ENCODE data around the gene TLE7.

Gene TLE7

GRCh38 chr16:71426069-71426879 lies 15.6 kb downstream of the TLE7 start:
- Histone ChIP-seq H3K27me3 (ENCODE audit: control insufficient read depth, insufficient read depth, low read length) (peaks cover 16% of the 10 kb centered on the region), H3K9ac (ENCODE audit: low read length) (no peak overlapping the region), H3K4me1 (ENCODE audit: control insufficient read depth, insufficient read depth, low read length) (no peaks in the 10 kb centered on the region), H3K9me3 (ENCODE audit: control insufficient read depth, low read length) (no peaks in the 10 kb centered on the region), H3K36me3 (ENCODE audit: control insufficient read depth, insufficient read depth, low read length) (no peaks in the 10 kb centered on the region), H3K4me3 (ENCODE audit: low read length) (no peak overlapping the region)

- Histone ChIP-seq H3K36me3 (ENCODE audit: control insufficient read depth, insufficient read depth, low read length) (no peaks in the 10 kb centered on the region), H3K4me1 (ENCODE audit: control insufficient read depth, insufficient read depth, low read length) (no peaks in the 10 kb centered on the region), H3K4me3 (ENCODE audit: low read length) (no peak overlapping the region), H3K9ac (ENCODE audit: low read length) (no peak overlapping the region), H3K27me3 (ENCODE audit: control insufficient read depth, insufficient read depth, low read length) (peaks cover 16% of the 10 kb centered on the region), H3K9me3 (ENCODE audit: control insufficient read depth, low read length) (no peaks in the 10 kb centered on the region)
Measured at GRCh38 chr16:71425746-71426068, 16.1 kb downstream of the TLE7 start.

GRCh38 chr16:71424626-71425025 lies 17.2 kb downstream of the TLE7 start:
- H3K4me1 ChIP-seq (ENCODE audit: control insufficient read depth, insufficient read depth, low read length) = no peaks in the 10 kb centered on the region
- H3K27me3 ChIP-seq (ENCODE audit: control insufficient read depth, insufficient read depth, low read length) = peaks cover 16% of the 10 kb centered on the region
- no peaks in the 10 kb centered on the region for H3K36me3 ChIP-seq (ENCODE audit: control insufficient read depth, insufficient read depth, low read length)
- H3K9me3 ChIP-seq (ENCODE audit: control insufficient read depth, low read length) = no peaks in the 10 kb centered on the region
- H3K4me3 ChIP-seq (ENCODE audit: low read length) = no peak overlapping the region
- H3K9ac ChIP-seq (ENCODE audit: low read length) = no peak overlapping the region

- Histone ChIP-seq H3K9me3 (ENCODE audit: control insufficient read depth, low read length) (no peaks in the 10 kb centered on the region), H3K9ac (ENCODE audit: low read length) (no peak overlapping the region), H3K4me3 (ENCODE audit: low read length) (no peak overlapping the region), H3K4me1 (ENCODE audit: control insufficient read depth, insufficient read depth, low read length) (no peaks in the 10 kb centered on the region), H3K36me3 (ENCODE audit: control insufficient read depth, insufficient read depth, low read length) (no peaks in the 10 kb centered on the region), H3K27me3 (ENCODE audit: control insufficient read depth, insufficient read depth, low read length) (peaks cover 16% of the 10 kb centered on the region)
Measured at GRCh38 chr16:71423865-71424264, 18.0 kb downstream of the TLE7 start.

GRCh38 chr16:71423016-71423415 lies 18.8 kb downstream of the TLE7 start:
- Histone ChIP-seq H3K4me3 (ENCODE audit: low read length) (no peak overlapping the region), H3K27me3 (ENCODE audit: control insufficient read depth, insufficient read depth, low read length) (peaks cover 16% of the 10 kb centered on the region), H3K4me1 (ENCODE audit: control insufficient read depth, insufficient read depth, low read length) (no peaks in the 10 kb centered on the region), H3K36me3 (ENCODE audit: control insufficient read depth, insufficient read depth, low read length) (no peaks in the 10 kb centered on the region), H3K9ac (ENCODE audit: low read length) (no peak overlapping the region), H3K9me3 (ENCODE audit: control insufficient read depth, low read length) (no peaks in the 10 kb centered on the region)

GRCh38 chr16:71421911-71422310 lies 19.9 kb downstream of the TLE7 start:
- H3K36me3 ChIP-seq (ENCODE audit: control insufficient read depth, insufficient read depth, low read length) = no peaks in the 10 kb centered on the region
- no peaks in the 10 kb centered on the region for H3K4me1 ChIP-seq (ENCODE audit: control insufficient read depth, insufficient read depth, low read length)

GRCh38 chr16:71414038-71414437 lies 27.8 kb downstream of the TLE7 start:
- peaks cover 12% of the 10 kb centered on the region for H3K27me3 ChIP-seq (ENCODE audit: control insufficient read depth, insufficient read depth, low read length)
- no peaks in the 10 kb centered on the region for H3K36me3 ChIP-seq (ENCODE audit: control insufficient read depth, insufficient read depth, low read length)
- no peak overlapping the region for H3K9ac ChIP-seq (ENCODE audit: low read length)
- no peak overlapping the region for H3K4me3 ChIP-seq (ENCODE audit: low read length)
- no peaks in the 10 kb centered on the region for H3K4me1 ChIP-seq (ENCODE audit: control insufficient read depth, insufficient read depth, low read length)
- H3K9me3 ChIP-seq (ENCODE audit: control insufficient read depth, low read length) = no peaks in the 10 kb centered on the region

More at GRCh38 chr16:71421911-71422310, 19.9 kb downstream of the TLE7 start:
- H3K9me3 ChIP-seq (ENCODE audit: control insufficient read depth, low read length) = no peaks in the 10 kb centered on the region
- H3K4me3 ChIP-seq (ENCODE audit: low read length) = no peak overlapping the region
- H3K27me3 ChIP-seq (ENCODE audit: control insufficient read depth, insufficient read depth, low read length) = peaks cover 12% of the 10 kb centered on the region
- no peak overlapping the region for H3K9ac ChIP-seq (ENCODE audit: low read length)

GRCh38 chr16:71413341-71413740 lies 28.5 kb downstream of the TLE7 start:
- H3K9me3 ChIP-seq (ENCODE audit: control insufficient read depth, low read length) = no peaks in the 10 kb centered on the region
- H3K27me3 ChIP-seq (ENCODE audit: control insufficient read depth, insufficient read depth, low read length) = peaks cover 19% of the 10 kb centered on the region
- H3K36me3 ChIP-seq (ENCODE audit: control insufficient read depth, insufficient read depth, low read length) = no peaks in the 10 kb centered on the region
- H3K4me3 ChIP-seq (ENCODE audit: low read length) = no peak overlapping the region
- H3K9ac ChIP-seq (ENCODE audit: low read length) = no peak overlapping the region
- H3K4me1 ChIP-seq (ENCODE audit: control insufficient read depth, insufficient read depth, low read length) = no peaks in the 10 kb centered on the region

GRCh38 chr16:71412270-71413160 lies 29.3 kb downstream of the TLE7 start:
- H3K36me3 ChIP-seq (ENCODE audit: control insufficient read depth, insufficient read depth, low read length) = no peaks in the 10 kb centered on the region
- no peak overlapping the region for H3K4me3 ChIP-seq (ENCODE audit: low read length)
- peaks cover 19% of the 10 kb centered on the region for H3K27me3 ChIP-seq (ENCODE audit: control insufficient read depth, insufficient read depth, low read length)
- H3K4me1 ChIP-seq (ENCODE audit: control insufficient read depth, insufficient read depth, low read length) = no peaks in the 10 kb centered on the region
- H3K9me3 ChIP-seq (ENCODE audit: control insufficient read depth, low read length) = no peaks in the 10 kb centered on the region
- no peak overlapping the region for H3K9ac ChIP-seq (ENCODE audit: low read length)

GRCh38 chr16:71410146-71410545 lies 31.7 kb downstream of the TLE7 start:
- Histone ChIP-seq H3K27me3 (ENCODE audit: control insufficient read depth, insufficient read depth, low read length) (peaks cover 15% of the 10 kb centered on the region), H3K4me1 (ENCODE audit: control insufficient read depth, insufficient read depth, low read length) (no peaks in the 10 kb centered on the region), H3K36me3 (ENCODE audit: control insufficient read depth, insufficient read depth, low read length) (no peaks in the 10 kb centered on the region), H3K9ac (ENCODE audit: low read length) (no peak overlapping the region), H3K4me3 (ENCODE audit: low read length) (no peak overlapping the region), H3K9me3 (ENCODE audit: control insufficient read depth, low read length) (no peaks in the 10 kb centered on the region)

GRCh38 chr16:71409011-71409775 lies 32.7 kb downstream of the TLE7 start:
- no peaks in the 10 kb centered on the region for H3K36me3 ChIP-seq (ENCODE audit: control insufficient read depth, insufficient read depth, low read length)
- H3K9me3 ChIP-seq (ENCODE audit: control insufficient read depth, low read length) = no peaks in the 10 kb centered on the region
- no peaks in the 10 kb centered on the region for H3K4me1 ChIP-seq (ENCODE audit: control insufficient read depth, insufficient read depth, low read length)
- H3K4me3 ChIP-seq (ENCODE audit: low read length) = no peak overlapping the region
- H3K9ac ChIP-seq (ENCODE audit: low read length) = no peak overlapping the region
- peaks cover 15% of the 10 kb centered on the region for H3K27me3 ChIP-seq (ENCODE audit: control insufficient read depth, insufficient read depth, low read length)

GRCh38 chr16:71408536-71408935 lies 33.3 kb downstream of the TLE7 start:
- no peak overlapping the region for H3K9ac ChIP-seq (ENCODE audit: low read length)
- H3K4me1 ChIP-seq (ENCODE audit: control insufficient read depth, insufficient read depth, low read length) = no peaks in the 10 kb centered on the region
- H3K9me3 ChIP-seq (ENCODE audit: control insufficient read depth, low read length) = no peaks in the 10 kb centered on the region
- peaks cover 15% of the 10 kb centered on the region for H3K27me3 ChIP-seq (ENCODE audit: control insufficient read depth, insufficient read depth, low read length)
- no peaks in the 10 kb centered on the region for H3K36me3 ChIP-seq (ENCODE audit: control insufficient read depth, insufficient read depth, low read length)
- no peak overlapping the region for H3K4me3 ChIP-seq (ENCODE audit: low read length)

Measured in mucosa of stomach (tissue), 1 donor.